HG02870 (cell line): Measurements from ENCODE around the gene SLC2A6.

Source experiments
- ATAC-seq: cut with Tn5 transposase; IDR thresholded peaks from one replicate; pipeline ENCODE4 v1.9.1; 2021; ENCODE audit warnings: mild to moderate bottlenecking, moderate library complexity; ENCODE audit not compliant: unreplicated experiment

SLC2A6 gene

GRCh38 chr9:133483611-133484010 lies 4.7 kb upstream of the SLC2A6 start:
- no peak for ATAC-seq

GRCh38 chr9:133477992-133478850 lies 678 bp downstream of the SLC2A6 start:
- ATAC-seq = peak; percentile 40

DNA sequence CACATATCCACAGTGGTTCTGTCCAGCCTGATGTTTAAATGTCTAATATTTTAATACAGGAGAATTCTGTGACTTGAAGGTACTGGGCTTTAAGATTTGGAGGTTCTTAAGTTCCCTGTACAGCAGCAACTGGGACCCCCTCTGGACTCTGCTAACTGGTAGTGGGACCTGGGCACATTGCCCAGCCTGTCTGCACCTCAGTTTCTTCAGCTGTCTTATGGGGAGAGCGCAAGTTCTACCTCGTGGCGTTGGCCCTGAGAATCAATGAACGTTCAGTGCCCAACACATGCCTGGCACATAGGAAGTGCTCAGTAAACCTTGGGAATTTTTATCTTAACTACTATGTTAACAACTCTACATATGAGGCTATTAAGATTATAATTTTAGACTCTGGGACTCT lies 1.4 kb downstream of the SLC2A6 start:
- ATAC-seq = no peak

GRCh38 chr9:133476941-133477340 lies 2.0 kb downstream of the SLC2A6 start:
- ATAC-seq = no peak

DNA sequence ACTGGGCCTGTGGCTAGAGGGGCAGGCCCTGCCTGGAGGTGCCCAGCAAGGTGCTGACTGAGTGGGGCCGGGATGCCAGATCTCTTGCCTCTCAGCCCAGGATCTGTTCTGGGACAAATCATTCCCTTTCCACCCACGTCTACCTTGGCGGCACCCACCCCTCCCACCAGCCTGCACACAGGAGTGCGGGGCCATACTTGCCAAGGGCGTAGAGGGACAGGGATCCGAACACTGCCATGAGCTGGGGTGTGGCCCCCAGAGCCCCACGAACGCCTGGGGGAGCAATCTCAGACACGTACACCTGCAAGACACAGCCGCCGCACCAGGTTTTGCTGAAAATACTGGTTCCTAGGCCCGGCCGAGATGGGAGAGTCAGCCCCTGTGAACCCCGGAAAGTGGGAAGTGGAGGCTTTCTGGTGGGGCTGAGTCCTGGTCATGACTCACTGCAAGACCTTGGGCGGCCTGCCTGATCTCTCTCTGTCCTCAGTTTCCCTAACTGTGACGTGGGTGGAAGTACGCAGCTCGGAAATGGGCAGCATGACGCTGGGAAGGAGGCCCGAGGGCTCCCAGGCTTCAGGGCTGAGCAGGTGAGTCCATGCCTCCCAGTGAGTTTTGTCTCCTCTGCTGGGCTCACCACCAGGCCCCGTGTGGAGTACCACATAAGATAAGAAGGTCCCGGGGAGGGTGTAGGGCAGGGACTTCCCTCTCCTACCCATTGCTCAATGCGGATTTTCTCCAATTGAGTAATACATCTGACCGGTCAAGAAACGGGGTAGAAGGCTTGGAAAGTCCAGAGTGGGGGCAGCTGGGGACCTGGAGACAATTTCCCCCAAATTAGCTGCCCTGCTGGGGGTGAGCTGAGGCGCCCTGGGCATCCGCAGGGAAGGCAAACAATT lies 2.6 kb downstream of the SLC2A6 start:
- no peak for ATAC-seq

- ATAC-seq = no peak
Measured at GRCh38 chr9:133475292-133476012, 3.4 kb downstream of the SLC2A6 start.

- ATAC-seq = no peak
Measured at GRCh38 chr9:133474853-133475252, 4.0 kb downstream of the SLC2A6 start.

DNA sequence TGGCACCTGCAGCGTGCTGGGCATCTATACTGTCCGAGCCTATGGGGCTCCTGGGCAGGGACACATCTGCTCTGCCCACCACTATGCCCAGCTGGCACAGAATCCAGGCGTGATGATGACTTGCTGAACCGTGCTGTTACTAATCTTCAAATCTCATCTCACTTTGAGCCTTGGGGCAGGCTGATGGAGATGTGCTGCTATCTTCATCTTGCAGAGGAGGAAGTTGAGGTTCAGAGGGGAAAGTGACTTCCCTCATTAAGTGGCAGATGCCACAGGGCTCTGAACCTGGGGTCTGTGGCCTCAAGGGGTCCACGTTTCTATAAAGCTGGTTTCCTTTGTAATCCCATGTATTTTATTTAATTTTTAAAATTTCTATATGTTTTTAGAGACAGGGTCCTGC lies 4.7 kb downstream of the SLC2A6 start:
- ATAC-seq = no peak

GRCh38 chr9:133473743-133474142 lies 5.2 kb downstream of the SLC2A6 start:
- no peak for ATAC-seq

DNA sequence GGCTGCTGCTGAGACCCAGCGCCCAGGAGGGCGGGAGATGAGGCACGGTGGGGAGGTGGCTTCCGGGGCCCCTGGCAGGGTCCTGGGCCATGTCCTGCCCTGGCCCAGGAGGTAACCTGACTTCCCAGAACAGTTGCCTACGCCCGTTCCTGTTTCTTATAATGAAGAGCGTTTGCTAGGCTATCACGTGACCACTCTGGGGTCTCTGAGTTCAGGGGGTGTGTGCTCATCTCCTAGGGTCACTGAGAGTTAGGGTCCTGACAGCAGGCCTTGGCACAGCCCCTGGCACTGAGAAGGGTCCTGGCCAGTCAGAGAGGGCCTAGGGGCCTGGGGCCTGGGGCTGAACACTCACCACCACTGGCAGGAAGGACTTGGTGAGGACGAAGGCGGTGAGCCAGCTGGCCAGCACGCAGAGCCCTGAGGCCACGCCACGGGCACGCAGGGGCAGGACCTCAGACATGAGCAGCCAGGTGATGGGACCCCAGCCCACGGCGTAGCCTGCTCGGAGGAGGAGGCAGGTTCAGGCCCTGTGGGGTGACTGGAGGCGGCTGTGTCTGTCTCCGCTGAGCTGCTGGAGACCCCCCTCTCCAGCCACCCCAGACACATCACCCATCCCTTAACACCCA lies 6.0 kb downstream of the SLC2A6 start:
- ATAC-seq = no peak

GRCh38 chr9:133472277-133472645 lies 6.6 kb downstream of the SLC2A6 start:
- ATAC-seq = no peak

GRCh38 chr9:133471551-133472276 lies 7.2 kb downstream of the SLC2A6 start:
- no peak for ATAC-seq

GRCh38 chr9:133470988-133471387 lies 7.9 kb downstream of the SLC2A6 start:
- ATAC-seq = no peak

DNA sequence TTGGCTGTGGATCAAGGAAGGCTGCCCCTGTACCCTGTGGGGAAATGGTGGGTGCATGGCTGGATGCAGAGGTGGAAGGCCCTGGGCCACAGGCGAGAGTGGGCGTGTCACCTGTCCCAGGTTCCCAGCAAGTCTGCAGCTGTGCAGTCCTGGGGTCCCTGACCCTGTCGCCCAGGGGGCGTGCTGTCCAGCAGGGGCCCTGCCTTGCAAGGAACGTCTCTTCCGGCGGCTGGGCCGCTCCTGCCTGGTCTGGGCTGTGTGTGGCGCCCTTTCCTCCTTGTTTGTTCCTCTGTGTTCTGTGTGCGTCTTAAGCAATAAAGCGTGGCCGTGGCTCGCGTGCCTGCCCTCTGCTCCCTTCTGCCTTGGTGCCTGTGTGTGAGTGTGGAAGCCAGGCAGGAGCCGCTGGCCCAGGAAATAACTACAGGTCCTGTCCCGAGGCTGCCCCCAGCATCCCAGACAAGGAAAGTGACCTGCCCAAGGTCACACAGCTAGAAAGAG lies 8.4 kb downstream of the SLC2A6 start:
- no peak for ATAC-seq

DNA sequence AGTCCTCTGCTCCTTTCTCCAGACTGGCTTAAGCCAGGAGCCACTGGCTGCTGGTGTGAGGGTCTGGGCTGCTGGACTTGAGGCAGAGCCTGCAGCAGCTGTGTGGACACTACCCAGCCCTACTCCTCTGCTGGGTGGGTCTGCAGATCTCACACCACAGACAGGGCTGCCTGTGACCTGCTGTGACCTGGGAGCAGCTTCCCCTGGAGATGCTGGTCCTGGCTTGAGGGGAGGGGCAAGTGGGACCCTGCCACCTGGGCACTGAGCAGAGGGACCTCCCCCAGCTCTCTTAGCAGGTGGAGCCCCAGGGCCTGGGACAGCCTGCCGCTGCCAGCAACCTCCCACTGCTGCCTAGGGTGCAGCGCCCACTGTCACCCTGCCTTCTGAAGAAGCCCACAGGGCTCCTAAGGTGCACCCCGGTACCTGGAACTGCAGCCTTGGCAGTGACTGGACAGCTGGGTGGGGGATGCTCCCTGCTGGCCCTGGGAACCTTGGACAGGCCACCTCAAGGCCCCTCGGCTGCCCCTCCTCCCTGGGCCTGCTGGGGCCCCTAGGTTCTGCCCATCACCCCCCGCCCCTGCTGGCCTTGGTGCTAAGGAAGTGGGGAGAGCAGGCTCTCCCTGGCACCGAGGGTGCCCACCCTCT lies 10.0 kb downstream of the SLC2A6 start:
- ATAC-seq = no peak

DNA sequence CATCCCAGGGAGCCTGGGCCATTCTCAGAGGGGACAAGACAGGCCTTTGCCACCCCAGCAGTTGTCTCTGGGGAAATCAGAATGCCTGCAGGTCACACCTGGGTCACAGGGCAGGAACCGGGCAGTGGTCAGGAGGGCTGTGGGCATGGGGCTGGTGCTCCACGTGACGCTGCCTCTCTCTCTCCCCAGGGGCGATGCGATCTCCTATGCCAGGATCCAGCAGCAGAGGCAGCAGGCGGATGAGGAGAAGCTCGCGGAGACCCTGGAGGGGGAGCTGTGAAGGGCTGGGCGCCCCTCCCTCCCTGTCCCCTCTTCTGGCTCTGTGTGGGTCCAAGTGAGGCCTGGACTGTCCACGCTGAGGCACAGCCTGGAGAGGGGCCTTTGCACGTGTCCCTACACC lies 10.5 kb downstream of the SLC2A6 start:
- no peak for ATAC-seq

DNA sequence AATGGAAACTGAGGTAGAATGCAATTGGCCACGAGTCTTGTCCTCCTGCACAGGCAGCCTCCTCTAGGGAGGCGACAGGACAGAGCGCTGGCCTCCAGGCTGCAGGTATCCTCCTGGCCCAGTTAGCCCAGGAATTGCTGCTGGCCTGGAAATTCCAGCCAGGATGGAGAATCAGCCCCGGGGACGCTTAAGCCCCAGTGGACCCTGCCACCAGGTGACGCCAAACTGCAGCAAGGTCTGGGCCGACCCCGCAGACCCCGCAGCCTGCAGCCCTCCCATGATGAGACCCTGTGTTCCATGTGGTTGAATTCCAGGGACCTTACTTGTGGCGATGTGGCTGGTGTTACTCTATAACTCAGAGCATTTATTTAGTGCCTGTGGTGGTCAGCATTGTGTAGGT lies 11.8 kb downstream of the SLC2A6 start:
- ATAC-seq = no peak

- ATAC-seq = no peak
Measured at GRCh38 chr9:133465984-133466383, 12.9 kb downstream of the SLC2A6 start.

- no peak for ATAC-seq
Measured at GRCh38 chr9:133464638-133465037, 14.3 kb downstream of the SLC2A6 start.
